GM19035 (cell line): Measurements from ENCODE around the gene KAZN.
"Not testable (repeated sequence)": the region's sequence is repeated elsewhere in the genome, so short reads cannot be mapped to it uniquely, and the experiment has no call there.

Experiments used
- ATAC-seq: cut with Tn5 transposase; IDR thresholded peaks from one replicate; pipeline ENCODE4 v1.9.1; 2021; ENCODE audit not compliant: unreplicated experiment

KAZN gene

DNA sequence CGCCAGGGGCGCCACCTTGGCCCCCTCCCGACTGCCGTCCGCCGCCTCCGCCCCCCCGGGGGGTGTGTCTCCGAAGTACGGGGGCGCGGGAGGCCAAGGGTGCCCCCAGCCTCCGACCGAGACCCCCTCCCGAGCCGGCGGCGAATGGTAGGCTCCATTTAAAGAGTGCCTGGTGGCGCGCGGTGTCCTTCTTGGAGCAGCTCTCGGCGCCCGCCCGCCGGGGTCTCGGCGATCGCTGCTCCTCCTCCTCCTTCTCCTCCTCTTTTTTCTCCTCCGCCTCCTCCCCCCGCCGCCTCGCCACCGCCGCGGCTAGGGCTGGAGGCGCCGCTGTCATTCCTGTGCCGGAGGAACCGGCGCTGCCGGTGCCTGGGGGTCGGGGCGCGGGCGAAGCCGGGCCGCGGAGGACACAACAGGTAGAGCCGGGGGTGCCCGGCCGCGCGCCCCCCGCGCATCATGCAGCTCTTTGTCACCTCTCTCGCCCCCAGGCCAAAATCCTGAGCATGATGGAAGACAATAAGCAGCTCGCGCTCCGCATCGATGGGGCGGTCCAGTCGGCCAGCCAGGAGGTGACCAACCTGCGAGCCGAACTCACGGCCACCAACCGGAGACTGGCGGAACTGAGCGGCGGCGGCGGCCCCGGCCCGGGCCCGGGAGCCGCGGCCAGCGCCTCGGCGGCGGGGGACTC lies at the start of gene KAZN:
KAZN (plus strand) TSS at position 188 of the 685 bp plus-strand sequence.
- no peak for ATAC-seq

- ATAC-seq = no peak
These were observed 48.4 kb upstream of the KAZN start for GRCh38 chr1:14549897-14550620.

DNA sequence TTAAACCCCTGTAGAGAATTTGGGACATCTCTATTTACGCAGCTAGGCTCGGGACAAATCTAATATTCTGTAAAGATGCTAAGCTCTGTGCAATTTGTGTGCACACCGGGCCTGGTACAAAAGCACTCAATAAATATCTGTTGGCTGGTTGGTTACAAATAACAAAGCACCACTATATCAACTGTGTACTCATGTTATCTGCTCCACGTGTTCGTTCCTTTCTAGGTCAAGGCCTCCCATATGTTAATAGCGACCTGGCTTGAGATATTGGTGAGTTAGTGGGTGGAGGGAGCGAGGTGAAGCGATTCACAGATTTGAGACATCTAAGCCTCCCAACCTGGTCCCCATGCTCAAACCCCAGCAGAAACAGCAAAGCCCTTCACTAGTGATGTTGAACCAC lies 47.1 kb upstream of the KAZN start:
- no peak for ATAC-seq

DNA sequence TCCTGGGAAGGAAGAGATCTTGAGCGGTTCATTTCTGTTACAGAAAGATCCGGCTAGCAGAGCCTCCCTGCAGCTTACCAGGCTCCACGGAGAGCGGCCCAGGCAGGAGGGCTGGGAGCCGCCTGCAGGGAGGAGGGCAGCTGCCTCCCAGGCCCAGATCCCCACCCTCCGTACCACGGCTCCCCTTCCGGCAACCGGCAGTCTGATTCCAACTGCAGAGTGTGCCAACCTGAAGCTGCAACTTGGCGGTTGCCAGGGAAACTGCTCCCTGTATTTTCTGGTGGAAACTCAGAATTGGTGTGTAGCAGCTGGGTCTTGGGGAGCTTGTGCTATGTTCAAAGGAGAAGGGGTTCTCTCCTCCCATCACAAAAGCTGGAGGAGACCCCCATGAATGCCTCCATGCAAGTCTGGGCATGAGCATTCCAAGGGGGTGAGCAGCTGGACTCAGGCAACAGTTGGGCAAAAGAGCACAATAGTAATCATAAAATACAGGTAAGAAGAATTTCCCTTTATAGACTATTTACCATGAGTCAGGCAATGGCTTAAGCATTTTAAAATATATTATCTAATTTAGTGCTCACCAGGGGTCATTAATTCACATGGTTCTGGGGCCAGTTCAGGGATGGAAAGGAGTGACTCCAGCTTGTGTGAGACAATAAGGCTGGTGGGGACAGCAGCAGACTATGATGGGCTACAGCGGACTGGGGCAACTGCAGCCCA lies 46.1 kb upstream of the KAZN start:
- ATAC-seq = no peak

DNA sequence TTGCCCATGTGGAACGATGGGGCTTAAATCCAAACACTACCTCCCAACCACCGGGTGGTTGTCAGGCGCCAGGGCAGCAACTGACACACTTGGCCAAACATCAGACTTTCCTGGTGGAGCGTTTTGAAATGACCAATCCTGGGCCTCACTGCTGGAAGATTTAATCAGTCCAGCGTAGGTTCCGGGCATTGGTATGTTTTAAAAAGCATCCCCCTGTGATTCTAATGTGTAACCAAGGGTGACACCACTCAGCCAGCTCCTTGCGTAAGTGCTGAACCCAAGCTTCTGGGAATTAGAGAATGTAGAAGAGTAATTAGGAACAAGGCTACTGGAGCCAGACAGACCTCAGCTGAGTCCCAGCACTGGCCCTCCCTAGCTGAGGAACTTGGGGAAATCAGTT lies 44.8 kb upstream of the KAZN start:
- ATAC-seq = no peak

DNA sequence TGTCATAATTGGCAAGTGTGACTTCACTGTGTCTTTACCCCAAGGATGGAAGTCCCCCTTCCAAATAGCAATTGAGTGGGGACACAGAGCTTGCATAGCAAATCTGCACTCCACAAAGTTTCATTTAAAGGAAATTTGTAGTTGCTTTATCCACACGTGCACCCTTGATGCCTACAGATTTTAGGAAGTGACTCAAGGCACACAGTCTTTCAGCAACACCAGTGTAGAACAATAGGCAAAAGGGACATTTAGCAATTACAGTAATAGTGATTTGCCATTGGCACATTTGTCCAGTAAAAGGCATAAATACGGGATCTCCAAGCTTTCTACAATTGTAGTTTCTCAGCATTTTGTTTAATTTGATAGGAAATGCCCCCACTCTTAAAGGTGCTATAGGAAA lies 43.4 kb upstream of the KAZN start:
- ATAC-seq = no peak

GRCh38 chr1:14561014-14561693 lies 37.3 kb upstream of the KAZN start:
- no peak for ATAC-seq

- ATAC-seq = no peak
These were observed 33.4 kb upstream of the KAZN start for GRCh38 chr1:14565090-14565489.

DNA sequence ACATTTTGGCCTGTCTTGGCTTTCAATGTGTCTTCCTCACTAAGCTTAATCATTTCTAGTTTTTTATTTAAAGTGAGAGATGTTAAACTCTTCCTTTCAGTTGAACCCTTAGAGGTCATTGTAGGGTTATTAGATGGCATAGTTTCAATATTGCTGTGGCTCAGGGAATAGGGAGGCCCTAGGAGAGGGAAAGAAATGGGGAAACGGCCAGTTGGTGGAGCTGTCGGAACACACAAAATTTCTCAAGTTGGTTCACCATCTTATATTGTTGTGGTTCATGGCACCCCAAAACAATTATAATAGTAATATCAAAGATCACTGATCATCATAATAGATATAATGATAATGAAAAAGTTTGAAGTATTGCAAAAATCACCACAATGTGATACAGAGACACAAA lies 31.4 kb upstream of the KAZN start:
- no peak for ATAC-seq

DNA sequence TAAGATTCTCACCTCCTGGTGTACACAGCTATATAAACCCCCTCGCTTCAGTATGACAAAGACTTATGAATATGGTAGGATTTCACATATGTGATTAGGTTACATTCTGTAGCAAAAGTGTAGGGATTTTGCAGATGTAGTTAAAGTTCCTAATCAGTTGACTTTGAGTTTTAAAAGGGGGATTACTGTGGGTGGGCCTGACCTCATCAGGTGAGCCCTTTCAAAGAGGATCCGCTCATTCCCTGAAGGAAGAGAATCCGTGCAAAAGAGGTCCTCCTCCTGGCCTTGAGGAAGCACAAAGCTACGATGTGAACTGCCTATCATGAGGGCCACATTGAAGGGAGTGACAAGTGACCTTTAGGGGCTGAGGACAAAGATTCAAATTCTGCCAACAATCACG lies 30.6 kb upstream of the KAZN start:
- ATAC-seq = no peak

- no peak for ATAC-seq
These were observed 29.6 kb upstream of the KAZN start for GRCh38 chr1:14568716-14569355.

- no peak for ATAC-seq
These were observed 28.0 kb upstream of the KAZN start for GRCh38 chr1:14570514-14570913.

DNA sequence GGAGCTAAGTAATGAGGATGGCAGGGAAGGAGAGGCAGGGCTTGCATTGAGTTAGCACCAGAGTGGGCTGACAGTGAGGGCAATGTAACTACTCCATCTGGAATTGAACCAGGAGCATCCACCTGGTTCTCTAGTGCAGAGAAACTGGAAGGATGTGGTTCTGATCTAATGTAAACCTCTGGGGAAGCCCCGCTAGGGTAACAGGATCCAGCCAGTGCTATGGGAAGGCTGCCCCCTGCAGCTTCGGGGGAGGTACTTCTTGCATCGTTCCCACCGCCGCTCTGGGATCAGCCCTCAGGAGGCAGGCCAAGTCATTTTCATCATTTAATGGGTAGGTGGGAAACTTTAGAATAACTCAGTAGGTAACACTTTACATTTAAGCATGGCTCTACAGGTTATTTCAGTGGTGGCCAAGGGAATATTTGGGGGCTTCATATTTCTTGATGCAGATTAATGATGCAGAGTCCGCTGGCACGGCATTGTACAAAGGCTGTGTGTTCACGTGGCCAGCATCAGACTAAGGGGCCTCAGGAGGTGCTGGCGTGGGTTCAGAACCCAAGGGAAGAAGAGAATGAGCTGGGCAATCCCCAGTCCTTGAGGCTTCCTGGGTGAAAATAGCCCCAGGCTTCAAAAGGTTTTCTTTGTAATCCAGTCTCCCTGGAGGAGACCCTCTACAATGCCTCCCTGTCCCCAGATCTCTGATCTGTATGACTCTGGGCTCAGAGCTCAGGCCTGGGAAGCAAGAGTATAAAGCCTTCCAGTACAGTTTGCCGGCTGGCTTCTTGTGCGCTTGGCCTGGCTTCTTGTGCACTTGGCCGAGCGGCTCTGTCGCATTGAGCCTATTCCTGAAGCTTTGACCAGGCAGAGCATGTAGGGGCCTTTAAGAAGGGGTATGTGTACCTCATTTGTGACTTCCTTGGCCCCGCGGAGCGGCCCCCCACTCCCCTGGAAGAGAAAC lies 26.4 kb upstream of the KAZN start:
- ATAC-seq = no peak

GRCh38 chr1:14572861-14573260 lies 25.6 kb upstream of the KAZN start:
- no peak for ATAC-seq

DNA sequence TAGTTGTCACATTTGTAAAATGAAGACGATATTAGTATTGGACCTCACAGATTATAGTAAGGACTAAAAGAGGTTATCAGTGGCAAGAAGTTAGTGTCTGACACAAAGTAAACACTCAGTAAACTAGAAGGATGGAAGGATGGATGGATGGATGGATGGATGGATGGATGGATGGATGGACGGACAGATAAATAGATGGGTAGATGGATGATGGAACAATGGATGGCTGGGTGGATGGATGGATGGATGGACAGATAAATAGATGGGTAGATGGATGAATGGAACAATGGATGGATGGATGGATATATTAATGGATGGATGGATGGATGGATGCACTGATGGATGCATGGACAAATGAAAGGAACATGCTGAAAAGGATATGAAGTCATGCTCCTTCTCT lies 22.3 kb upstream of the KAZN start:
- ATAC-seq = no peak

DNA sequence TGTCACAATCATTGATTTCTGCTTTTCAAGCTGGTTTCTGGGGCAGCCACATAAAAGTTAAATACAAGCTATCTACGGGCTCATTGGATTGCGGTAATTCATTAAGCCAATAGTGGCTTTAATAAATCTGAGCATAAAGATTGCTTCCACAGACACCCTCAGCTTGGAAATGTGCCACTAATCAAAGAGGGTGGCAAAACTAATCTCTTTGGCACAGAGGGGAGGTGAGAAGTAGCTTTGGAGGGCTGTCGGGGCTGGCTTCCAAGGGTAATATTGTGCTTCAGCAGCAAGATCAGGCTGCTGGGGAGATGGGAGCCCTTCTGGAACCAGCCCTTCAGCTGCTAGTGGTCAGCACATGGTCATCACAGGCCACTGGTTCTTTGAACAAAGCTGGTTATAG lies 21.2 kb upstream of the KAZN start:
- no peak for ATAC-seq

GRCh38 chr1:14578156-14578555 lies 20.3 kb upstream of the KAZN start:
- no peak for ATAC-seq

DNA sequence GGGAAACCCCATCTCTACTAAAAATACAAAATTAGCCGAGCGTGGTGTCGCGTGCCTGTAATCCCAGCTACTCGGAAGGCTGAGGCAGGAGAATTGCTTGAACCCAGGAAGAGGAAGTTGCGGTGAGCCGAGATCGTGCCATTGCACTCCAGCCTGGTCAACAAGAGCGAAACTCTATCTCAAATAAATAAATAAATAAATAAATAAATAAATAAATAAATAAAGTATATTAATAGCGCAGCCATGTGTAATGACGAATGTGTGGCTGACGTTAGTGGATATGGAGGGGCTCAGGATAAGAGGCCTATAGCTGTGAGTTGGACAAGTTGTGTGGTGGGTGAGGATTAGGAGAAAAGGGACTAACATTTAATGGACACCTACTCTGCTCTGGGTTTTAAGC lies 18.2 kb upstream of the KAZN start:
- not testable (repeated sequence) for ATAC-seq

- ATAC-seq = no peak
These were observed 17.5 kb upstream of the KAZN start for GRCh38 chr1:14580986-14581385.

- ATAC-seq = no peak
These were observed 14.7 kb upstream of the KAZN start for GRCh38 chr1:14583788-14584187.
